ENCODE results near the gene TSPAN4. TPM values are rescaled to one million over a fixed set of nuclear protein-coding genes. Genes with fewer than 3 reads are reported as not detected.

The TSPAN4 gene
- total RNA-seq, 1 experiment from 2014 or later, result 43.6 TPM

GRCh38 chr11:804599-804964 is 38.1 kb upstream of the TSPAN4 start:
- Histone ChIP-seq H3K4me2 (peak overlapping the region; percentile 61), H2AFZ (no peak overlapping the region), H3F3A (ENCODE audit: insufficient read depth, low read depth) (peaks cover 6% of the 10 kb centered on the region; the same call in 1 of the 2 replicates), H3K27me3 (ENCODE audit: insufficient read depth, low read depth) (no peaks in the 10 kb centered on the region), H3K4me1 (replicated peaks; ENCODE audit: insufficient read depth) (no peaks in the 10 kb centered on the region), H3K36me3 (ENCODE audit: low read depth) (no peaks in the 10 kb centered on the region), H3K9me3 (ENCODE audit: insufficient read depth, low read depth) (no peaks in the 10 kb centered on the region), H3K9me2 (ENCODE audit: insufficient read depth) (no peaks in the 10 kb centered on the region), H3K4me3 (peak overlapping the region; percentile 40; the same call in 1 of the 2 replicates), H3K27ac (no peak overlapping the region), H4K20me1 (ENCODE audit: insufficient read depth) (no peaks in the 10 kb centered on the region), H3K79me2 (ENCODE audit: low read depth) (peaks cover 12% of the 10 kb centered on the region; the same call in 1 of the 2 replicates)
- no peak for DNase-seq
- intact Hi-C loops (cut with micrococcal nuclease; ENCODE audit: unreplicated experiment), result no loop called here
- ChIA-PET POLR2A (ENCODE audit: unreplicated experiment) (interaction anchor here (0.6 kb wide), 1 partner anchor 15 kb away, joined by 3 read pairs; no protein-coding TSS in a partner anchor), CTCF (no interaction called here)
- no peak for TF ChIP-seq CTCF (conservative IDR thresholded peaks at IDR 0.05)
- TF ChIP-seq EZH2 (IDR thresholded peaks at IDR 0.05; ENCODE audit: low read depth), result no peak
- BruUV-seq (replicated peaks), result no TSS peak

DNA sequence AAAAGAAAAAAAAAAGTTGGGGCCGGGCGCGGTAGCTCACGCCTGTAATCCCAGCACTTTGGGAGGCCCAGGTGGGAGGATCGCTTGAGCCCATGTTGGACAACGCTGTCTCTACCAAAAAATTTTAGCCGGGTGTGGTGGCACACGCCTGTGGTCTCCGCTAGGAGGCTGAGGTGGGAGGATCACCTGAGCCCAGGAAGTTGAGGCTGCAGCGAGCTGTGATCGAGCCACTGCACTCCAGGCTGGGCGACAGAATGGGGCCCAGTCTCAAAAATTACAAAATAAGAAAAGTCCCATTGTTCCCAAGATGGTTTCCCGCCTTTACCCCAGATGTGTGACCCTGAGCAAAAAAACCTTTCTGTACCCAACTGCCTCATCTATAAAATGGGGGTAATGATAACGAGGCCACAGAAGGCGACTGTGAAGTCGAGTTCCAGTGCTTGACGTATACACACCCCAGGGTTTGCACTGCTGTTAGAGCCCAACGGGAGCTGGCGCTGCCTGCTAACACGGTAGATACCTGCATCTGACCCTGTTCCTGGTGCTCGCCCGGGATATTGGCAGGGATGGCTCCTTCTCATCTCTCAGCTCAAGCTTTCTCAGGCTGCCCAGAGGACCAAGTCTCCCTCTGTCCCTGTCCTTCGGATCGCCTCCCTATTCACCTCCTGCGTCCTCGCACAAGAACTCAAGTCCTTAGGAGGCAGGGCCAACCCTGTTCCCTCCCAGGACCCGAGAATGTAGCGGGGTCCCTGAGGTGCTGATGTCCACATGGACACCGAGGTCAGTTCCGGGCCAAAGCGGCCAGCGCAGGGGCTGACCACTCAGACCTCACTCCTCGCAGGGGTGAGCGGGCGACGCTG is 34.0 kb upstream of the TSPAN4 start:
- no peak for TF ChIP-seq CTCF (conservative IDR thresholded peaks at IDR 0.05)
- TF ChIP-seq EZH2 (IDR thresholded peaks at IDR 0.05; ENCODE audit: low read depth), result no peak
- Histone ChIP-seq H3K4me1 (replicated peaks; ENCODE audit: insufficient read depth) (peaks cover 9% of the 10 kb centered on the region; the same call in 1 of the 2 replicates), H3K36me3 (ENCODE audit: low read depth) (peaks cover 13% of the 10 kb centered on the region), H2AFZ (peak overlapping the region; percentile 83), H3K9me3 (ENCODE audit: insufficient read depth, low read depth) (no peaks in the 10 kb centered on the region), H3K79me2 (ENCODE audit: low read depth) (peaks cover 41% of the 10 kb centered on the region), H3K9me2 (ENCODE audit: insufficient read depth) (no peaks in the 10 kb centered on the region), H3F3A (ENCODE audit: insufficient read depth, low read depth) (peaks cover 34% of the 10 kb centered on the region; the same call in 1 of the 2 replicates), H3K27me3 (ENCODE audit: insufficient read depth, low read depth) (no peaks in the 10 kb centered on the region), H3K4me3 (peak overlapping the region; percentile 85), H4K20me1 (ENCODE audit: insufficient read depth) (peaks cover 12% of the 10 kb centered on the region), H3K27ac (peak overlapping the region; percentile 89), H3K4me2 (peak overlapping the region; percentile 86)
- peak in 1 of 2 experiments; percentile 40 for DNase-seq
- intact Hi-C loops (cut with micrococcal nuclease; ENCODE audit: unreplicated experiment), result loop anchor here (5.0 kb wide), 1 partner anchor 34 kb away; the partner anchor contains the start of genes POLR2L and TSPAN4
- TSS peak; percentile 78 for BruUV-seq (replicated peaks)
- ChIA-PET CTCF (no interaction called here), POLR2A (ENCODE audit: unreplicated experiment) (interaction anchor here (0.5 to 0.6 kb wide), 2 partner anchors 24 to 113 kb away, joined by 5 to 9 read pairs; partner anchors contain the start of gene TMEM80)

- Histone ChIP-seq H3K36me3 (ENCODE audit: low read depth) (peaks cover 13% of the 10 kb centered on the region), H3K9me2 (ENCODE audit: insufficient read depth) (no peaks in the 10 kb centered on the region), H3K4me2 (peak within 1 kb of the TSS; percentile 86), H2AFZ (peak within 1 kb of the TSS; percentile 83), H3F3A (ENCODE audit: insufficient read depth, low read depth) (peaks cover 38% of the 10 kb centered on the region; the same call in 1 of the 2 replicates), H3K4me3 (peak within 1 kb of the TSS; percentile 85), H3K9me3 (ENCODE audit: insufficient read depth, low read depth) (no peaks in the 10 kb centered on the region), H3K4me1 (replicated peaks; ENCODE audit: insufficient read depth) (peaks cover 9% of the 10 kb centered on the region; the same call in 1 of the 2 replicates), H3K27me3 (ENCODE audit: insufficient read depth, low read depth) (no peaks in the 10 kb centered on the region), H3K27ac (peak within 1 kb of the TSS; percentile 89), H3K79me2 (ENCODE audit: low read depth) (peaks cover 41% of the 10 kb centered on the region), H4K20me1 (ENCODE audit: insufficient read depth) (peaks cover 12% of the 10 kb centered on the region)
- ChIA-PET CTCF (no interaction called here), POLR2A (ENCODE audit: unreplicated experiment) (interaction anchor here (0.5 to 0.7 kb wide), 3 partner anchors 23 to 114 kb away, joined by 3 to 9 read pairs (median 5); partner anchors contain the start of gene TMEM80)
- peak; percentile 82 to 89 for DNase-seq
- TF ChIP-seq EZH2 (IDR thresholded peaks at IDR 0.05; ENCODE audit: low read depth) (no peak), CTCF (conservative IDR thresholded peaks at IDR 0.05) (no peak)
- BruUV-seq (replicated peaks), result no TSS peak
- intact Hi-C loops (cut with micrococcal nuclease; ENCODE audit: unreplicated experiment), result loop anchor here (5.0 kb wide), 1 partner anchor 33 kb away; the partner anchor contains the start of genes POLR2L and TSPAN4
Observed at GRCh38 chr11:809287-810039, 33.2 kb upstream of the TSPAN4 start, which contains the start of gene RPLP2. Gene RPLP2 (plus strand): TSS chr11:809967. CDS start chr11:810235, 268 bp downstream.

Data from PC-9 (cell line).